HG02981 (cell line): Measurements from ENCODE around the gene SEC31B.

Source experiments
- ATAC-seq: cut with Tn5 transposase; IDR thresholded peaks from one replicate; pipeline ENCODE4 v1.9.1; 2021; ENCODE audit warnings: mild to moderate bottlenecking, moderate library complexity; ENCODE audit not compliant: unreplicated experiment

Gene SEC31B

DNA sequence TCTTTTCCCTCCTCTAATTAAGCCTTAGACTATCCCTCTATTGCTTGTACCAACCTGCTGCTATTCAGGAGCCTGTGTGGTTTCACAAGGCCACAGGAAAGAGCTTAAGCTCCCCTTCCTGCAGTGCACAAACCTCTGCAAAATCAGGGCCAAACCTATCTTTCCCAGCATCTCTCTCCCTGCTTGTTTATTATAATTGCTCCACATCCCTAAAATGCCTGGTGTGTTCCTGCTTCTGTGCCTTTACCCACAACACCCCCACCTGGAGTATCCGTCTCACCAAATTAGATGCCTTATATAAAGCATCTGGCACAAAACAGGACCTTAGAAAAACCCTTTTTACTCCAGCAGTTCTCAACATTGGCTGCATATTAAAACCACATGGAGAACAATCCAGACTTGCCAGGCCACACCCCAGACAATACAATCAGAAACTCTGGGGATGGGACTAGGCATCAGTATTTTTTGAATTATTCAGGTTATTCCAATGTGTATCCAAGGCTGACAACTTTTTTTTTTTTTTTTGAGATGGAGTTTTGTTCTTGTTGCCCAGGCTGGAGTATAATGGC, 16.7 kb downstream of the SEC31B start:
- no peak for ATAC-seq

DNA sequence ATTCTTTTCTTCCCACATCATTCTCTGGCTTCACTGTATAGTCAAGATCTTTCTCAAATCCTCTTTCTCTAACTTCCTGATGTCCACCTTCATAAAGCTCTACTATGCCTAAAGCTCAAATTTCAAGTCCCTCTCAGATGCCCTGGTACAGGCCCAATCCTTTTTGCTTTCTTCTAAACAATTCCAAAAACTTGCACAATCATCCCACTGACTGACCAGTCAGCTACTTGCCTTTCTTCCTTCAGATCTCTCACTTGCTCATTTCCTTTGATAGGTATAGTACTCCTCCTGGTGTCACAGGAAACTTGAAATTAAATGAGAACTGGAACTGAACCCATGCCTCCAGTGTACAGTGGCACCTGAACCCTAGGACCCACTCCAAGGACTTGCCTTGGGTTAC, 18.2 kb downstream of the SEC31B start:
- no peak for ATAC-seq

DNA sequence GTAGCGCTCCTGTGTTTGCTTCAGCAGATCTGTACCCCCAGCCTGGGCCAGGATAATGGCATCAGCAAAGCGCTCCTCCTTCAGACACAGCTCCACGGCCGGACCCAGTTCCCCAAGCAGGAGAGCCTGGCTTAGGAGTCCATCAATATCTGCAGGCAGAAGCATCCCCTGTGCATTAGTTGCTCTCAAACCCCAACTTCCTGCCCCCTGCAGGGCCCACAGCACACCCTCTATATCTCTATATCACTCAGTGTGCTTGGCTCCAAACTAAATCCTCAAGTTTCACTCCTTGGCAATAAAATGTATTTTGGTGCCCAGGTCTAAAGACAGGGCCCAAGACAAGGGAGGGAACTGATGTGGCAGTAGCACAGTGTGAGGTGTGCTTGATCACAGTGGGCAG, 21.6 kb downstream of the SEC31B start:
- no peak for ATAC-seq

GRCh38 chr10:100496567-100496966, 23.1 kb downstream of the SEC31B start:
- ATAC-seq: no peak

DNA sequence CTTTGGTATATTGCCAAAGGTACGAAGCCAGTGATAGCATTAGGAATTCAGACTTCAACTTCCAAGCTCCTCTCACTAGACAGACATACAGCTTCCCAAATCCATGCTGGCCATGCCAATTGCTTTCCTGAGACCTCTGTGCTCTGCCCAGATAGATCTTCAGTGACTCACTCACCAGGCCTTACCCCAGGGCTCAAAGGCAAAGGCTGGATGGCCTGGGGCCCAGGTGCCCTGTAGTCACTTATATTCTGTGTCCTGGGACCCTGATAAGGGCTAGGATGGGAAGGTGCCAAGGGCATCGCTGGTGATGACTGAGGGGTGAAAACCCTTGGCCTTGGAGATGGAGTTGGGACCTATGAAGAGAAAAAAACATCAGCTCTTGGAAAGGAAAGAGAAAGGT, 29.1 kb downstream of the SEC31B start:
- ATAC-seq: no peak

- ATAC-seq: no peak
Observed at GRCh38 chr10:100489396-100489795, 30.3 kb downstream of the SEC31B start.

GRCh38 chr10:100487529-100487928, 32.1 kb downstream of the SEC31B start:
- no peak for ATAC-seq

- ATAC-seq: no peak
Observed at GRCh38 chr10:100485801-100486495, 33.7 kb downstream of the SEC31B start.

- no peak for ATAC-seq
Observed at GRCh38 chr10:100485366-100485765, 34.3 kb downstream of the SEC31B start.

DNA sequence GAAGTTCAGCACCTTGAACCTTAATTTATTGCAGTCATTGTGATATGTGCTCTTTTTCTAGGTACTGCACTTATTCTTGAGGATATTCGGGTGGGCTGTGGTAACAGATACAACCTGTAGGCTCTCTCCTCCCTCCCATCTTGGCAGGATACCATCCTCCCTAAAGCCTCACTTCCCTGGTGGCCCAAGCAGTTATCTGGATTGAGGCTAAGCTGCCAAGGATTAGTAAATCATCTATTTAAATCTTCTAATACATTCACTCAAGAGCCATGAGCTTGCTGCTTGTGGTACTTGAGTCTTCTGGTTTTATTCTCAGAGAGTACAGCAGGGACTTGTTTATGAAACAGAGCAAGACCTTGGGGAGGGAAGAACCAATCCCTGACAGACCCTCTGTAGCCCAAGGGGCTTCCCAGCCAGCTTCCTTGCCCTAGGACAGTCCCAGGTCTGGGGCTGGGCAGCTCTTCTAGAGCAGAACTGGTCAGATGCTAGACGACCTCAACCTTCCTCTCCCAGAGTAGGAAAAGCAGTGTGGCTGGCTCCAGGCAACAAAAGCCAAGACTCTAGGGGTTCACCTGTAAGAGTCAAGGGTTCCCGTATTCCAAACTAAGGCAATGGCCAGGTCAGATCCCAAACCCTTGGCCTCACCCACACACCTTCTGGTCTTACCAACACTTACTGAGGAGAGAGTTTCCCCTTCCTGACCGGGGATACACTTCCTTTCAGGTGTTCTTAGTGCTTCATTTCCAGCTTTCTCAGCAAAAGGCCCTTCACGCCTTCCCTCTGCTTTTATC, 35.6 kb downstream of the SEC31B start:
- no peak for ATAC-seq

GRCh38 chr10:100482834-100483185, 36.9 kb downstream of the SEC31B start:
- no peak for ATAC-seq

DNA sequence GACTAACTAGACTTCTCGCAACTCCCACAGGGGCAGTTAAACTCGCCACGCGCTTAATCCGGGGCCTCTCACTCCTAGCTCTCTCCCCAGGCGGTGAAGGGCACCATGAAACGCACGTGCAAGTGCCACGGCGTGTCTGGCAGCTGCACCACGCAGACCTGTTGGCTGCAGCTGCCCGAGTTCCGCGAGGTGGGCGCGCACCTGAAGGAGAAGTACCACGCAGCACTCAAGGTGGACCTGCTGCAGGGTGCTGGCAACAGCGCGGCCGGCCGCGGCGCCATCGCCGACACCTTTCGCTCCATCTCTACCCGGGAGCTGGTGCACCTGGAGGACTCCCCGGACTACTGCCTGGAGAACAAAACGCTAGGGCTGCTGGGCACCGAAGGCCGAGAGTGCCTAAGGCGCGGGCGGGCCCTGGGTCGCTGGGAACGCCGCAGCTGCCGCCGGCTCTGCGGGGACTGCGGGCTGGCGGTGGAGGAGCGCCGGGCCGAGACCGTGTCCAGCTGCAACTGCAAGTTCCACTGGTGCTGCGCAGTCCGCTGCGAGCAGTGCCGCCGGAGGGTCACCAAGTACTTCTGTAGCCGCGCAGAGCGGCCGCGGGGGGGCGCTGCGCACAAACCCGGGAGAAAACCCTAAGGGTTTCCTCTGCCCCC, 37.4 kb downstream of the SEC31B start:
- ATAC-seq: peak; percentile 49

GRCh38 chr10:100481462-100482081, 38.1 kb downstream of the SEC31B start:
- peak; percentile 99 for ATAC-seq

DNA sequence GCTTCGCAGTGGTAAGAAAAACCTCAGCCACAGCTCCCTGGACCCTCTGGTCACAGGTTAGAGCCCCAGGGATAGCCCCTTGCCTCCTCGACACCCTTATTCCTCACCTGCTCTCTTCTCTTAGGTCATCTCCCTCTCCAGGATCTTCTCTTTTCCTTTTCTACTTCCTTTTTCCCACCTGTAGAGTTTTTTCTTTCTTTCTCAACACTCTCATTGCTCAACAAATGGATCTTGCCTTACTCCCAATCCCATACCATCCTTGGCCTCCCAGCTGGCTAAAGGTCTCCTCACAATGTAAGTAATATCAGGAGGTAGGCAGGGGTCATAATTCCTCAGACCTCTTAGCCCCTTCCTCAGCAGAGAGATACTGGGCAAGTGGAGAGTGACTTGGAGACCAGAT, 39.7 kb downstream of the SEC31B start:
- no peak for ATAC-seq

DNA sequence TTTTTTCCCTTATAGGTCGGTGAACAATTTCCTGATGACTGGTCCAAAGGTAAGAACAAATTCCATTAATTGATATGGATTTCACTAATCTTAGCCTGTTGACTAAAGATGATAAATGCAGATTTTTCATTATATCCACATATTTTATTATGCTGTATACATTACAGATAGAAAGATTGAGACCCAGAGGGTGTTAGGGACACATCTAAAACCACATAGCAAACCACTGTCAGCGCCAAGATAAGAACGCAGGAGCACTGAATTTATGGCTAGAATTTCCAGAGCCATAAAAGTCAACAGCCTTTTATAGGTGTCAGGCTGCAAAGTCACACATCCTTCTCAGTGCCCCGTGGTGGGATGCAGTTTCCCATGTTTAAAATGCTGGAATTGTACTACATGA, 40.6 kb downstream of the SEC31B start:
- ATAC-seq: no peak

GRCh38 chr10:100477970-100478369, 41.7 kb downstream of the SEC31B start:
- no peak for ATAC-seq

DNA sequence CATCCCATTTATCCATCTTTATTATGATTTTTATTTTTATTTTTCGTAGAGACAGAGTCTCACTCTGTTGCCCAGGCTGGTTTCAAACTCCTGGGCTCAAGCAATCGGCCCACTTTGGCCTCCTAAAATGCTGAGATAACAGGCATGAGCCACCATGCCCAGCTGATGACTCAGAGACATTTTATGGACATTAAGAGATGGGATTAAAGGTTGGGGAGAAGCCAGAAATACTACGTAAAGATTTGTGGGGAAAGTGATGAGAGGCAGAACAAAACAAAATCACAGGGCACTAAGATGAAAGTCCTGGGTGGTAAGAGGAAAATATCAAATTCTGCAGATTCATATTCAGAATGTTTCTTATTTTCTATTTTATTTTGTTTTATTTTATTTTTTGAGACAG, 49.3 kb downstream of the SEC31B start:
- no peak for ATAC-seq

DNA sequence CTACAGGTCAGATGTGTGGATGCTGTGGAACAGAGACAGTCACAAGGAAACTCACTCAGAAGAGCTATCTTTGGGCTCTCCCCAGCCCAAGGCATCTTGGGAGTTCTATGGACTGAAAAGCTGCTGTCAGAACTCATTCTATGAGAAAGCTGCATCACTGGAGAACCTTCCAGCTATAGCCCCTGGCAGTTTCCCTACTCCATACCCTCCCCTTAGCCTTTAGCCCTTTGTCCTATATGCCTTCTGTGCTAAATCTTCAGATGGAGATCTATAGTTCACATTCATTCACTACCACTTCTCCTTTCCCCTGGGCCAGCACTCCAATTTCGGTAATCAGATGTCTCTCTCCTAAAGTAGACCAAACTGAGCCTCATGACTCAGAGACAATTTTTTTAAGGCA, 49.9 kb downstream of the SEC31B start:
- no peak for ATAC-seq

GRCh38 chr10:100468978-100469377, 50.7 kb downstream of the SEC31B start:
- ATAC-seq: no peak

DNA sequence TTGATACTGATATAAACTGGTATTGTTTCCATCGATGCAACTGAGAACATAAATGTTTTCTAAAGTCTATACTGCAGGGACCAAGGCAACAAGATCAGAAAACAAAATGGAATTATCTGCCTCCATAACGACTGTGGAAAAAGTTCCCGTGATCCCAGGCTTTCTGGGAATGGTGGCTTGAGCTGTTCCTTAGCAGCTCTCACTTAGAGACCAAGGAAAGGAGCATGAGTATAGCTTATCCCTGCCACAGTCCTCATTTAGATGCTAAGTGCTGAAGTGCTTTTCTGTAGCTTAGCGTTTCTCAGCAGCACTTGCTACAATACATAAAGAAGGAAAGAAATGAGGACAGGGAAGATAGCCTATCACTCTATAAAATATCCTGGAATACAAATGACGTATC, 51.3 kb downstream of the SEC31B start:
- ATAC-seq: no peak

DNA sequence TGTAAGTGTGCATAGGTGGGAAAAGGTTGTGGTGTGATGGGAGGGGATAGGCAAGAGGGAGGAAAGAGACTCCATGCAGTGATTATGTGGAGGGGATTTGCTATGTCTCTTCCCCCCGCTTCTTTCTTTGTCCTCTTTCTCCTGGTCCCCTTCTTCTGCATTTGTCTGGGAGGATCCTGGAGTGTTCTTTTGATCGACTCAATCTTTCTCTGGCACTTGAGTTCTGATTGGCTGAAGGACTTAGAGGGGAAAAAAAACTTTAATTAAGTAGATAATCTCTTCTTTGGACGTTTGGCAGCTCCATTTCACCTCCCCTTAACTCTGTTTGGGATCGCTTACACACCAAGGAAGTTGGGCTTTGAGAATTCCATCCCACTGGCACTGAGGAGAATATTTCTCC, 57.0 kb downstream of the SEC31B start, which contains the start of gene WNT8B:
Gene WNT8B (plus strand): TSS at position 301 of the 400 bp plus-strand sequence. CDS start 160 bp downstream, outside the sequence.
- no peak for ATAC-seq
